HG03442 (cell line): ENCODE data around the gene STPG1.
"Not testable (repeated sequence)": the region's sequence is repeated elsewhere in the genome, so short reads cannot be mapped to it uniquely, and the experiment has no call there.

ENCODE experiments used
- ATAC-seq: cut with Tn5 transposase; IDR thresholded peaks from one replicate; pipeline ENCODE4 v1.9.1; 2021; ENCODE audit warnings: mild to moderate bottlenecking, moderate library complexity; ENCODE audit not compliant: unreplicated experiment

STPG1 gene

GRCh38 chr1:24413350-24414163 lies at the start of gene STPG1:
Gene STPG1 (minus strand): TSS chr1:24413782. CDS start chr1:24401388, 12,394 bp downstream.
- ATAC-seq, result peak; percentile 32

GRCh38 chr1:24462128-24462527 lies 48.5 kb upstream of the STPG1 start:
- not testable (repeated sequence) for ATAC-seq

- no peak for ATAC-seq
Measured at GRCh38 chr1:24459551-24460266, 46.1 kb upstream of the STPG1 start.

- no peak for ATAC-seq
Measured at GRCh38 chr1:24457866-24458265, 44.3 kb upstream of the STPG1 start.

- ATAC-seq, result no peak
Measured at GRCh38 chr1:24455272-24455671, 41.7 kb upstream of the STPG1 start.

GRCh38 chr1:24454673-24455072 lies 41.1 kb upstream of the STPG1 start:
- ATAC-seq, result no peak

GRCh38 chr1:24452922-24453485 lies 39.4 kb upstream of the STPG1 start:
- no peak for ATAC-seq

- no peak for ATAC-seq
Measured at GRCh38 chr1:24451746-24452145, 38.2 kb upstream of the STPG1 start.

GRCh38 chr1:24450857-24451397 lies 37.3 kb upstream of the STPG1 start:
- no peak for ATAC-seq

GRCh38 chr1:24450316-24450715 lies 36.7 kb upstream of the STPG1 start:
- no peak for ATAC-seq

- not testable (repeated sequence) for ATAC-seq
Measured at GRCh38 chr1:24446446-24446845, 32.9 kb upstream of the STPG1 start.

GRCh38 chr1:24443241-24443656 lies 29.7 kb upstream of the STPG1 start:
- no peak for ATAC-seq

- ATAC-seq, result no peak
Measured at GRCh38 chr1:24442764-24443163, 29.2 kb upstream of the STPG1 start.

GRCh38 chr1:24441996-24442668 lies 28.6 kb upstream of the STPG1 start:
- ATAC-seq, result no peak

GRCh38 chr1:24441480-24441879 lies 27.9 kb upstream of the STPG1 start:
- no peak for ATAC-seq

- no peak for ATAC-seq
Measured at GRCh38 chr1:24440436-24440835, 26.9 kb upstream of the STPG1 start.

GRCh38 chr1:24438423-24438901 lies 24.9 kb upstream of the STPG1 start:
- no peak for ATAC-seq

- no peak for ATAC-seq
Measured at GRCh38 chr1:24437631-24438396, 24.2 kb upstream of the STPG1 start.

GRCh38 chr1:24435782-24436365 lies 22.3 kb upstream of the STPG1 start:
- ATAC-seq, result no peak

GRCh38 chr1:24427545-24427862 lies 13.9 kb upstream of the STPG1 start:
- ATAC-seq, result no peak
